Neural cell (in vitro differentiated cells): Measurements from ENCODE around the gene KRTAP5-1.
"Not testable (repeated sequence)": the region's sequence is repeated elsewhere in the genome, so short reads cannot be mapped to it uniquely, and the experiment has no call there.

Experiments used
- EZH2 ChIP-seq: fragments of 200-600, 300-800 bp; shearing (Covaris generic), sonication (generic); IDR thresholded peaks from 2 replicates; pipeline ENCODE4 v1.6.1; 2014; ENCODE audit warnings: antibody characterized with exemption, low read length, borderline replicate concordance, mild to moderate bottlenecking; ENCODE audit not compliant: insufficient read depth, poor library complexity, severe bottlenecking
- SMC3 ChIP-seq: fragments of 450-650 bp; conservative IDR thresholded peaks from 2 replicates; pipeline ENCODE4 v1.6.1; 2014; ENCODE audit warnings: antibody characterized with exemption, mild to moderate bottlenecking, moderate library complexity; ENCODE audit not compliant: poor library complexity
- TF ChIP-seq, protein P1 (sequence below): fragments of 450-650 bp; IDR thresholded peaks from 2 replicates; pipeline ENCODE4 v1.5.1; 2014; ENCODE audit warnings: antibody characterized with exemption, mild to moderate bottlenecking, moderate library complexity; ENCODE audit not compliant: poor library complexity, severe bottlenecking

DNA sequence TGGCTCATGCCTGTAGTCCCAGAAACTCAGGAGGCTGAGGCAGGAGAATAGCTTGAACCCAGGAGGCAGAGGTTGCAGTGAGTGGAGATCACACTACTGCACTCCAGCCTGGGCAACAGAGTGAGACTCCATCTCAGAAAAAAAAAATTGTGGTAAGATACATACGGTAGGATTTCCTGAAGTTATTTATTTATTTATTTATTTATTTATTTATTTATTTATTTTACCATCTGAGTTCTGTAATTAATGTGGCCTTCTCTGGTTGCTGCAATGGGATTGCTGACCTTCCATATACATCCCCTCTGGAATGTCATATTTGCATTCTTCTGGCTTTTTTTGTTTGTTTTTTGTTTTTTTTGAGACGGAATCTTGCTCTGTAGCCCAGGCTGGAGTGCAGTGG, 2.2 kb downstream of the KRTAP5-1 start:
- TF ChIP-seq SMC3, EZH2: not testable (repeated sequence)
- TF ChIP-seq, protein P1, sequence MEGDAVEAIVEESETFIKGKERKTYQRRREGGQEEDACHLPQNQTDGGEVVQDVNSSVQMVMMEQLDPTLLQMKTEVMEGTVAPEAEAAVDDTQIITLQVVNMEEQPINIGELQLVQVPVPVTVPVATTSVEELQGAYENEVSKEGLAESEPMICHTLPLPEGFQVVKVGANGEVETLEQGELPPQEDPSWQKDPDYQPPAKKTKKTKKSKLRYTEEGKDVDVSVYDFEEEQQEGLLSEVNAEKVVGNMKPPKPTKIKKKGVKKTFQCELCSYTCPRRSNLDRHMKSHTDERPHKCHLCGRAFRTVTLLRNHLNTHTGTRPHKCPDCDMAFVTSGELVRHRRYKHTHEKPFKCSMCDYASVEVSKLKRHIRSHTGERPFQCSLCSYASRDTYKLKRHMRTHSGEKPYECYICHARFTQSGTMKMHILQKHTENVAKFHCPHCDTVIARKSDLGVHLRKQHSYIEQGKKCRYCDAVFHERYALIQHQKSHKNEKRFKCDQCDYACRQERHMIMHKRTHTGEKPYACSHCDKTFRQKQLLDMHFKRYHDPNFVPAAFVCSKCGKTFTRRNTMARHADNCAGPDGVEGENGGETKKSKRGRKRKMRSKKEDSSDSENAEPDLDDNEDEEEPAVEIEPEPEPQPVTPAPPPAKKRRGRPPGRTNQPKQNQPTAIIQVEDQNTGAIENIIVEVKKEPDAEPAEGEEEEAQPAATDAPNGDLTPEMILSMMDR = not testable (repeated sequence)
